ENCODE measurements around the gene PRKX.
"Not testable (repeated sequence)": the region's sequence is repeated elsewhere in the genome, so short reads cannot be mapped to it uniquely, and the experiment has no call there.

Gene PRKX

DNA sequence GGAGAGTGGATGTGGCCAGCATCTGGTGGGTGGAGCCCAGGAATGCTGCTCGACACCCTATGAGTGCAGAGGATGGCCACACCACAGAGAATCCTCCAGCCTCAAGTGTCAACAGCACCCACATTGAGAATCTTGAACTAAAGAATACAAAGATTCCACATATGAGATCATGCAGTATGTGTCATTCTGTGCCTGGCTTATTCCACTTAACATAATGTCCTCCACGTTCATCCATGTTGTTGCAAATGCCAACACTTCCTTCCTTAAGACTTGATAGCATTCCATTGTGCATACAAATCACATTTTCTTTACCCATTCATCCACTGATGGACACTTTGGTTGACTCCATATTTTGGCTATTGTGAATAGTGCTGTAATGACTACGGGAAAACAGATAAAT, 145.8 kb downstream of the PRKX start:
- no peak for DNase-seq

DNA sequence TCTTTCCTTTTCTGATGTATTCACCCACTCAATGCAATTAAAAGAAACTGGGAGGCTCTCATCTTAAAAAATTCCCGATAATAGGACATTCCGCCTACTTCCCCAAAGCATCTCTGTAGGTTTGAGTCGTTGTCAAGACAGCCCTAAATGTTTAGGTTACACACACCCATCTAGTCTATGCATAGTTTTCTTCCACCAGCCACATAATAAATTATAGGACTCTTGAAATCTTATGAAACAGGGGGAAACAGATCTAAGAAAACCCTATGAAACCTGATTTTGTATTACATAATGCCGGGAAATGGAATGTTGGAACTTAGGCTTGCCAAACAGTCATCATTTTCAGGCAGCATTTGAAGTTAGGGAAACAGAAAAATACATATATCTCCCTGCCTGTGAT, 150.0 kb downstream of the PRKX start:
- DNase-seq, result no peak

DNA sequence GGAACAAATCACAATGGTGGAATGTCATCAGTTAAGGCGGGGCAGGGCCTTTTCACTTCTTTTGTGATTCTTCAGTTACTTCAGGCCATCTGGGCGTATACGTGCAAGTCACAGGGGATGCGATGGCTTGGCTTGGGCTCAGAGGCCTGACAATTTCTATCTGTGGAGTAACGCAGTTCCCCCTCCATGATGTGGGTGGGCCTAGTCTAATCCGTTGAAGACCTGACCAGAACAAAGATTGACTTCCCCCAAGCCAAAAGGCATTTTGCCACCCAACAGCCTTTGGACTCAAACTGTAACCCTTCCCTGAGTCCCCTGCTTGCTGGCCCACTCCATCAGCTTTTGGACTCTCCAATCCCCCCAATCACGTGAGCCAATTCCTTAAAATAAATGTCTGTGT, 153.4 kb downstream of the PRKX start:
- DNase-seq, result not testable (repeated sequence)
